Cardiac fibroblast (primary cell): ENCODE results near the gene ABITRAM.
"Not testable (repeated sequence)": the region's sequence is repeated elsewhere in the genome, so short reads cannot be mapped to it uniquely, and the experiment has no call there.

ENCODE experiments used
- DNase-seq, 2 donors: peaks; one replicate each; pipeline versions ENCODE4 v3.0.0 to v3.0.0-alpha.2; 2010; ENCODE audit warnings: low read depth in 2 of 2
- H3K4me3 ChIP-seq, 2 donors: replicated peaks in 1 of 2; 1 replicate in 1 of 2; 2 replicates in 1 of 2; pipeline ENCODE4 v1.5.1; 2011; ENCODE audit warnings: low read depth in 2 of 2, low read length in 2 of 2, mild to moderate bottlenecking in 2 of 2, moderate library complexity in 1 of 2
- TF ChIP-seq, protein P1 (sequence below): IDR thresholded peaks from one replicate; pipeline ENCODE4 v1.5.1; 2011; ENCODE audit warnings: low read depth, mild to moderate bottlenecking, low read length, inconsistent platforms

The ABITRAM gene

GRCh38 chr9:108963459-108964143, 29.4 kb downstream of the ABITRAM start:
- DNase-seq, result peak; percentile 22 to 41
- H3K4me3 ChIP-seq, result no peak overlapping the region
- TF ChIP-seq, protein P1, sequence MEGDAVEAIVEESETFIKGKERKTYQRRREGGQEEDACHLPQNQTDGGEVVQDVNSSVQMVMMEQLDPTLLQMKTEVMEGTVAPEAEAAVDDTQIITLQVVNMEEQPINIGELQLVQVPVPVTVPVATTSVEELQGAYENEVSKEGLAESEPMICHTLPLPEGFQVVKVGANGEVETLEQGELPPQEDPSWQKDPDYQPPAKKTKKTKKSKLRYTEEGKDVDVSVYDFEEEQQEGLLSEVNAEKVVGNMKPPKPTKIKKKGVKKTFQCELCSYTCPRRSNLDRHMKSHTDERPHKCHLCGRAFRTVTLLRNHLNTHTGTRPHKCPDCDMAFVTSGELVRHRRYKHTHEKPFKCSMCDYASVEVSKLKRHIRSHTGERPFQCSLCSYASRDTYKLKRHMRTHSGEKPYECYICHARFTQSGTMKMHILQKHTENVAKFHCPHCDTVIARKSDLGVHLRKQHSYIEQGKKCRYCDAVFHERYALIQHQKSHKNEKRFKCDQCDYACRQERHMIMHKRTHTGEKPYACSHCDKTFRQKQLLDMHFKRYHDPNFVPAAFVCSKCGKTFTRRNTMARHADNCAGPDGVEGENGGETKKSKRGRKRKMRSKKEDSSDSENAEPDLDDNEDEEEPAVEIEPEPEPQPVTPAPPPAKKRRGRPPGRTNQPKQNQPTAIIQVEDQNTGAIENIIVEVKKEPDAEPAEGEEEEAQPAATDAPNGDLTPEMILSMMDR, result no peak

- TF ChIP-seq, protein P1, result no peak
- H3K4me3 ChIP-seq, result no peak overlapping the region
- no peak for DNase-seq
Observed at GRCh38 chr9:108967916-108968315, 33.7 kb downstream of the ABITRAM start.

GRCh38 chr9:108971392-108971791, 37.2 kb downstream of the ABITRAM start:
- peak in 1 of 2 donors; percentile 15 for DNase-seq
- not testable (repeated sequence) for H3K4me3 ChIP-seq

- TF ChIP-seq, protein P1, result no peak
Observed at GRCh38 chr9:108972186-108972585, 38.0 kb downstream of the ABITRAM start.

GRCh38 chr9:108972626-108973209, 38.5 kb downstream of the ABITRAM start:
- DNase-seq, result peak; percentile 9 to 30
- TF ChIP-seq, protein P1, result no peak
- H3K4me3 ChIP-seq, result no peak overlapping the region

More at GRCh38 chr9:108972186-108972585, 38.0 kb downstream of the ABITRAM start:
- H3K4me3 ChIP-seq, result no peak overlapping the region
- DNase-seq, result no peak

DNA sequence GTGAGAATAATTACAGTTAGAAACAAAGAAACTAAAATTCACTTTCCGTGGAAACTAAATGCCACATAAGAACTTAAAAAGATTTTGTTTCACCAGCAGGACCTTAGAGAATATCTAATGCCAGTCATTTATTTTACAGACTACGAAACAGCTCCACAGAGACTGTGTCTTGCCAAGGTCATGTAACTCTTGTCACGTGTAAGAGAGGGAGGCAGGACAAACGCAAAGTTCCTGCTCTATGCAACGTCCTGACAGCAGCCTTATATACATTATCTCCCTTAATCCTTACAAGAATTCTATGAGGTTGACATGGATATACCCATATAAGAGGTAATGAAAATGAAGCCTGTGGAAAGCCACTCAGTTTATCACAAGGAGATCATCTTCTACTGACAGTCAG, 39.7 kb downstream of the ABITRAM start:
- no peak overlapping the region for H3K4me3 ChIP-seq
- TF ChIP-seq, protein P1, result no peak
- DNase-seq, result no peak

DNA sequence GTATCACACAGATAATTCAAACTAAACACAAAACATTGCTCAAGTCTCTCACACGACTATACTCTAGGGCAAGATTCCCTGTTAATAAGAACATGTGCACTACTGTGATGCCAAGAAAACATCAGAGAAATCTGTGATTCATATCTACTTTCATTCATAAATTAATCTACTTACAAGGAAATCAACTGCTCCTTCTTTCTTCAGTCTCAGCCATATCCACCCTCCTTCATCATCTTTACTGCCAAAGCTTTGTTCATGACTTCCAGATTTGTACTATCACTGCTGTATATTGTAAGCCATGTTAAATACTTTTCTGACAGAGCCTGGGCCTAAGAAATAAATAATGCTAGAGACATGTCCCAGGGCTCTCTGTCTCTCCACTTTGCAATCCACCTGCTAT, 44.0 kb downstream of the ABITRAM start:
- peak in 1 of 2 donors; percentile 7 for DNase-seq
- TF ChIP-seq, protein P1, result no peak
- H3K4me3 ChIP-seq, result no peak overlapping the region
